Measurements from ENCODE around the gene RABGAP1L.
A peak's percentile ranks its signal among the peaks of the same experiment; 100 is the strongest.
"Not testable (repeated sequence)": the region's sequence is repeated elsewhere in the genome, so short reads cannot be mapped to it uniquely, and the experiment has no call there.

The RABGAP1L gene

GRCh38 chr1:174156437-174156836 lies 2.9 kb upstream of the RABGAP1L start:
- DNase-seq, result no peak

DNA sequence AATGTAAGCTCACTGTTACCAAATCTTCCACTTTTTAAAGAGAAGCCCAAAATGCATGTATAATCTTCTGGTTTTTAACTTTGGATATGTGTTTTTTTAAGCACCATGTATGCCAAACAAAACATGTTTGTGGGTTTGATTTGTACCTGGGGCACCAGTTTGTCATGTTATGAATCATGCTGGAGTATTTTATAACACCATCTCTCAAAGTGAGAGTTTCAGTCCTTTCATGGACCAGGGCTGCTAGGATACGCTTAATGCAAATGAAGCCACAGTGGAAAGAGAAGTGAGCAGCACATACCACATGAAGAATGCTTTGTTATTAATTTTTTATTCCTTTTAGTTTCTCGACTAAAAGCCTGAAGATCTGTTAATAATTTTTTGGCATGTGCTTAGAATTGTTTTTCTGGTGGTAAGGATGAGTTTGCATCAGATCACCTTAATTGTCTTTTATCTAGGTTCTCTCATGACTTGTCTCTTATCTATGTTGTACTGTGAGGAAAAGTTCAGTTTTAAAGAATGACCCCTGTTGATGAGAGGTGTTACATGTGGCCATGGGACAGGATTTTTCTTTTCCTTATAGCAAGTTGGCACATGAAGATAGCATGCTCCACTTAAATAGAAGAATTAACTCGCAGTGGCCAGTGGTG lies 2.0 kb upstream of the RABGAP1L start:
- no peak for DNase-seq

- peak in 1 of 2 donors; percentile 14 for DNase-seq
Observed at GRCh38 chr1:174158767-174159251, 511 bp upstream of the RABGAP1L start.

DNA sequence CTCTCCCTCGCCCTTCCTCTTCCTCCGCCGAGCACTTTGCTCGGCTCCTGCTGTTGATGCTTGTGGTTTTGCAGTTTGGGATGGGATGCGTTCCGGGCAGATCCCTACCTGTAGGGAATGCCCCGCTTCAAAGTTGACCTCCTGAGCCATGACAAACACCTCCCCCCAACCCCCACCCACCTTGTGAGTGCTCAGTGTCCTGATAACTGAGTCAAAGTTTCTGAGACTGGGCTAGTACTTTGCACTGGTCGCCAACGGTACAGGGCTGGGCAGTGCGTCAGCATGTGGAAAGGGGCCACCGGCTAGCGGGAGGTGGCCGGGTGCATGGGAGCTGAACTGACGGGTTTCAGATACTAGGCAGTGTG lies 771 bp downstream of the RABGAP1L start:
- DNase-seq, result peak in 1 of 2 donors; percentile 6

DNA sequence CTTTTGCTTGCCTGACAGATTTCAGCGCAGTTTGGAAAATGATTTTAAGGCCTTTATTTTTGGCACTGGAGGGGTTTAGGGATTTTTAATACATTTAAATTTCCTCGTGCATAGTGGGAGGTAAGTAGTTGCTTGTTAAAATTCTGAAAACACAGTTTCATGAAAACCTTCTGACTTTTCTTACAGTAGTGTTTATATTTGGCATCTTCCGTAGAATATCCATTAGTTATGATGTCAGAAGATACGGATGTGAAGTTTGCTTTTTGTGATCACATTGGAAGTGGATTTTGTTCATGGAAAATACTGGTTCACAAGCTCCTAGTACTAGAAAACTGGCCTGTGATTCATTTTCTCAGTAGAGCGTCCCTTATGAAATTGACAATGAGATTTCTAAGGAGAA lies 1.3 kb downstream of the RABGAP1L start:
- DNase-seq, result no peak

DNA sequence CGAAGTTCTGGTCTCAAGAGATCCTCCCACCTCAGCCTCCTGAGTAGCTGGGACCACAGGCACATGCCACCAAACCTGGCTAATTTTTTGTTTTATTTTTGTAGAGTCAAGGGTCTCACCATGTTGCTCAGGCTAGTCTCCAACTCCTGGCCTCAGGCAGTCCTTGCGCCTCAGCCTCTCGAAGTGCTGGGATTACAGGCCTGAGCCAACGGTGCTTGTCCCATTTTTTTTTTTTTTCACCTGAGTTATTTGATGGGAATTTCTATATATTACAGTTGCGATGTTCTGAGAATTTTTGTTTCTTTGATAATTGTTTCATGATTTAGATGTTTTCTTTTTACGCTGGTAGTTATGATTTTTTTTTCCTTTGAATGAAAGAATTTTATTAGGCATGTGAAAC lies 2.5 kb downstream of the RABGAP1L start:
- DNase-seq, result no peak

- no peak for DNase-seq
Observed at GRCh38 chr1:174164826-174165225, 5.5 kb downstream of the RABGAP1L start.

- no peak for DNase-seq
Observed at GRCh38 chr1:174165471-174166137, 6.3 kb downstream of the RABGAP1L start.

- DNase-seq, result peak in 1 of 2 donors; percentile 35
Observed at GRCh38 chr1:174166530-174167264, 7.4 kb downstream of the RABGAP1L start.

DNA sequence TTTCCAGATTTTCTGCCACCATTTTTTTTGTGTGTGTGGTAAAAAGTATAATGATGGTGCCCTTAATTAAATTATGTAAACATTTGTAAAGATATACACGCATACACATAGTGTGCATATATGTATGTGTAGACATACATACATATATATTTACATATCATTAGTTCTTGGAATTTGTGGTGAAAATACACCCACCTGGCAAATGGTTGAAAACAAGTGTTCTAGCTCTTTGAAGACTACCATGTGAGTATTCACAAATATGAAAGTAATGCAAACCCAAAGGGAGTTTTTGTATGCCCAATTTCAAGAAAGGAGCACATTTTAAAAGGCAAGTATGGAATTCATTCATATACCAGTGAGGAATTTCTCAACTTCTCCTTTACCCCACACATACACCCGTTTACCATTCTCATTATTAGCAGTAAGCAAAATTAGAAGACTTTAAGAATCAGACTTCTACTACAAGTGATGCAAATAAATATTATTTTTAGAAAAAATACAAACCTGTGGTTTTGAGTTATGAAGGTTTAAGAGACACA lies 8.0 kb downstream of the RABGAP1L start:
- DNase-seq, result peak; percentile 28 to 45

- no peak for DNase-seq
Observed at GRCh38 chr1:174169342-174169741, 10.0 kb downstream of the RABGAP1L start.

GRCh38 chr1:174171073-174171472 lies 11.8 kb downstream of the RABGAP1L start:
- DNase-seq, result no peak

- no peak for DNase-seq
Observed at GRCh38 chr1:174174461-174175329, 15.4 kb downstream of the RABGAP1L start.

DNA sequence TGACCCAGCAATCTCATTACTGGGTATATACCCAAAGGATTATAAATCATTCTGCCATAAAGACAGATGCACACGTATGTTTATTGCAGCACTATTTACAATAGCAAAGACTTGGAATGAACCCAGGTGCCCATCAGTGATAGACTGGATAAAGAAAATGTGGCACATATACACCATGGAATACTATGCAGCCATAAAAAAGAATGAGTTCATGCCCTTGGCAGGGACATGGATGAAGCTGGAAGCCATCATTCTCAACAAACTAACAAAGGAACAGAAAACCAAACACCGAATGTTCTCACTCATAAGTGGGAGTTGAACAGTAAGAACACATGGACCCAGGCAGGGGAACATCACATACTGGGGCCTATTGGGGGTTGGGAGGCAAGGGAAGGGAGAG lies 19.1 kb downstream of the RABGAP1L start:
- not testable (repeated sequence) for DNase-seq

DNA sequence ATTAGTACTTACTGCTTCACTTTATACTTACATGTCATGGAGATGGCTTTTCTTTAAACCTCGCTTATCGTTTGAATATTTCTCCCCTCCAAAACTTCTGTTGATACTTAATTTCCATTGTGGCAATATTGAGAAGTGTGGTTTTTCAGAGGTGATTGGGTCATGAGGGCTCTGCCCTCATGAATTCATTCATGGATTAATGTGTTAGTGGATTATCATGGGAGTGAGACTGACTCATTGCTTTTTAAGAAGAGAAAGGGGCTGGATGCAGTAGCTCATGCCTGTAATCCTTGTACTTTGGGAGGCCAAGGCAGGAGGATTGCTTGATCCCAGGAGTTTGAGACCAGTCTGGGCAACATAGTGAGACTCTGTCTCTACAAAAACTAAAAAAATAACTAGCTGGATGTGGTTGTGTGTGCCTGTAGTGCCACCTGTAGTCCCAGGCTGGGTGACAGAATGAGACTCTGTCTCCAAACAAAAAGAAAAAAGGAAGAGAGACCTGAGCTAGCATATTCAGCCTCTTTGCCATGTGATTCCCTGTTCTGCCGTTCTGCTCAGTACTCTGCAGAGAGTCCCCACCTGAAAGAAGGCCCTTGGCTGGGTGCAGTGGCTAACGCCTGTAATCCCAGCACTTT lies 30.2 kb downstream of the RABGAP1L start:
- DNase-seq, result no peak

GRCh38 chr1:174190691-174191199 lies 31.4 kb downstream of the RABGAP1L start:
- DNase-seq, result no peak

- DNase-seq, result no peak
Observed at GRCh38 chr1:174191349-174191862, 32.1 kb downstream of the RABGAP1L start.

- no peak for DNase-seq
Observed at GRCh38 chr1:174194461-174194860, 35.1 kb downstream of the RABGAP1L start.

GRCh38 chr1:174197088-174197487 lies 37.8 kb downstream of the RABGAP1L start:
- no peak for DNase-seq

- no peak for DNase-seq
Observed at GRCh38 chr1:174197547-174197946, 38.2 kb downstream of the RABGAP1L start.

DNA sequence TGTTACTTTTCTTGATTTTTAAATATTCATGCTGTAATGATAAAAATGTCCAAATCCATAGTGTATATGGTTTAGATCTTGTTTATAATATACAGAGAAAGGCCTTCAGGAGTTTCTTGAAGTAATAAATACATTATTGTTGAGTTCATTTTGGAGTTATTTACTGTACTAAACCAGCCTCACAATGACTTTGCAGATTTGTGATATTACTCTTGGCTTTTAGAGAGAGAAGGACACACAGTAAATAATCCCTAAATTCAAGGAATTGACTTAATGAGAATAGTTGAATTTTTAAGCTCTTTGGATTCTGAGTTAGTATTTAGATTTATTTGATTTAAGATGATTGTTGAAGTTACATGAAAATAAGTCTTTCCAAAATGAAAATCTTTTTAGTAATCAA lies 38.9 kb downstream of the RABGAP1L start:
- DNase-seq, result no peak

DNA sequence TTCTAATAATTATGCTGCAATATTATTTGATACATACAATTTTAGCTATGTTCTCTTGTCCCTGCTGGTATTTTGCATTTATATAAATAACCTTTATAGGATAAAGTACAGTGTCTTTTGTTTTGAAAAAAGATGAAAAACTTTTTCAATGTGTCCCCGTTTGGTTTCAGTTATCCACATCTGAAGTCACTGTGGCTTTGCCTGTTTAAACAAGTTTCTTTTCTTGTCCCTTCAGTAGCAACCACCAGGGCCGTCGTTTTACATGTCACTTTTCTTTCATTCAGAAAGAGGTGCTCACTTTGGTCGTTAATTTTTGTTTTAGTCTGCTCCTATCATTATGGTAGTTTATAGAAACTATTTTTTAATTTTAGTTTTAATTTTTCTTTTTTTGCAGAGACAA lies 41.4 kb downstream of the RABGAP1L start:
- no peak for DNase-seq

Measured in inflammatory macrophage treated with lipopolysaccharide for 1 hour (primary cell).